ENCODE results near the gene UGT1A7.

UGT1A7 gene

DNA sequence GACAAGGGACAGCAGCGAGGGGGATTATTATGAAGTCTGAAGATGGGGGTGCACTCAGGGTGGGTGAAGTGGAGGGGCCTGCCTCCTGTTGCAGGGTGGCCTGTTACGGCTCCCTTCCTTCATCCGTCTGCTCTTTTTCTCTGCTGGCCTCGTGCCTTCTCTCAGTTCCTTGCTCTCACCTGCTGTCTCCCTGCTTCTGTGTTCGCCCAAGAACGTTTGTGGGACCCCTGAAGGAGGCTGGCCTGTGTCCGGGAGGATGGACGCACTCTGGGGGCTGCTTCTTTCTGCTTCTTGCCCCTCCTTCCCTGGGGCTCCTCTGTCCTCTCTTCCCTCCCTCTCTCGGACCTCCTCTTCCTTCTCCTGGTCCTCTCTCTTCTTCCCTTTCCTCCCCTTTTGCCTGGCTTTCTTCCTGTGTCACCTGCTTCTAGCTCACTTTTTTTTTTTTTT is 110.2 kb downstream of the UGT1A7 start:
- TF ChIP-seq, protein P1, sequence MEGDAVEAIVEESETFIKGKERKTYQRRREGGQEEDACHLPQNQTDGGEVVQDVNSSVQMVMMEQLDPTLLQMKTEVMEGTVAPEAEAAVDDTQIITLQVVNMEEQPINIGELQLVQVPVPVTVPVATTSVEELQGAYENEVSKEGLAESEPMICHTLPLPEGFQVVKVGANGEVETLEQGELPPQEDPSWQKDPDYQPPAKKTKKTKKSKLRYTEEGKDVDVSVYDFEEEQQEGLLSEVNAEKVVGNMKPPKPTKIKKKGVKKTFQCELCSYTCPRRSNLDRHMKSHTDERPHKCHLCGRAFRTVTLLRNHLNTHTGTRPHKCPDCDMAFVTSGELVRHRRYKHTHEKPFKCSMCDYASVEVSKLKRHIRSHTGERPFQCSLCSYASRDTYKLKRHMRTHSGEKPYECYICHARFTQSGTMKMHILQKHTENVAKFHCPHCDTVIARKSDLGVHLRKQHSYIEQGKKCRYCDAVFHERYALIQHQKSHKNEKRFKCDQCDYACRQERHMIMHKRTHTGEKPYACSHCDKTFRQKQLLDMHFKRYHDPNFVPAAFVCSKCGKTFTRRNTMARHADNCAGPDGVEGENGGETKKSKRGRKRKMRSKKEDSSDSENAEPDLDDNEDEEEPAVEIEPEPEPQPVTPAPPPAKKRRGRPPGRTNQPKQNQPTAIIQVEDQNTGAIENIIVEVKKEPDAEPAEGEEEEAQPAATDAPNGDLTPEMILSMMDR (IDR thresholded peaks at IDR 0.05), result no peak
- Mint-ChIP-seq H3K4me3 (no peak overlapping the region), H3K27ac (no peak overlapping the region), H3K4me1 (peaks cover 17% of the 10 kb centered on the region), H3K9me3 (no peaks in the 10 kb centered on the region), H3K36me3 (ENCODE audit: low read depth) (no peaks in the 10 kb centered on the region), H3K27me3 (ENCODE audit: low read depth, poor library complexity) (peaks cover 4% of the 10 kb centered on the region)
- no peak for DNase-seq

DNA sequence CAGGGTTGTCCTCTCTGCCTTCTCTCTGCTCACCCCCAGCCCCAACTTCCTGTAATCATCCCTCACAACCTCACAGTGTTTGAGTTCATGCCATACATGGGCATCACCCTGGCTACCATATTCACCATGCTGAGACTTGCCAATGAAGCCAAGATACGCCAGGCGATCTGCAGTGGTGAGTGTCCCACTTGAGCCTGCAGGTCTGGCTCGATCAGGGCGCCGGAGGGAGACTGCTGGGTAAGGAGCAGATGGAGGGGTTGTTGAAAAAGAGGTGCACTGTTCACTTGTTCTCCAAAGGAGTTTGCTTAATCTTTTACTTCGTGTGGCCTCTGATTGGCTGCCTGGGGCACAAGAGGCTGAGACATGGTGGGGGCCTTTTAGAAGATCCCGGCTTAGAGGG is 111.0 kb downstream of the UGT1A7 start:
- no peak for DNase-seq
- Mint-ChIP-seq H3K27me3 (ENCODE audit: low read depth, poor library complexity) (peaks cover 4% of the 10 kb centered on the region), H3K36me3 (ENCODE audit: low read depth) (no peaks in the 10 kb centered on the region), H3K9me3 (no peaks in the 10 kb centered on the region), H3K4me1 (peaks cover 17% of the 10 kb centered on the region), H3K4me3 (no peak overlapping the region), H3K27ac (no peak overlapping the region)
- TF ChIP-seq, protein P1 (IDR thresholded peaks at IDR 0.05), result no peak

DNA sequence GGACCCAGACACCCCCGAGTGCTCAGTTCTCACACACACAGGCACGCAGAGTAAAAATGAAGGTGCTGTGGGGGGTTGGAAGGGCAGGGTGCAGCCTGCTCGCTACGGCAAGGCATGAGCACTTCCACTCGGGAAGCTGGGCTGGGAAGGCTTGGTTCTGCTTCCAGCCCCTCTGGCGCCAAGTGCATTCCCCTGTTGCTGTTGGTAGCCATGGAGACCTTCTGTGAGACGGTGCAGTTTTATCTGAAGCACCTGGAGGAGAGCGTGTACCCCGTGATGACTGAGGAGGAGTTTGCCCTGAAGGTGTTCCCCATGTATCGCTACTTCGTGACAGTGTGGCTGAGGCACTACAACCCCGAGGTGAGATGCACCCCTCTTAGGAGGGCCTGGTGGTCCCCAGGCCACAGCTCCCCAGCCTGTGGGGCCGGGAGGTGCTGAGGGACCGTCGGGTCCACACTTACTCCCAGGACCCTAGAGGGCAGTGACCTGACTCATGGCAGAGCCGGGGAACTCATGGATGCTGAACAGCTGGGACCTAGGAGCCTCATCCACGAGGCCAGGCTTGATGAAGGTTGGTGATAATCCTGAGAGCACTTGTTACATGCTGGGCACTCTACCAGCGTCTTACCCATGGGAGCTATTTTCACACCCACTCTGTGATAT is 111.9 kb downstream of the UGT1A7 start:
- Mint-ChIP-seq H3K4me1 (peaks cover 17% of the 10 kb centered on the region), H3K27ac (no peak overlapping the region), H3K9me3 (no peaks in the 10 kb centered on the region), H3K27me3 (ENCODE audit: low read depth, poor library complexity) (peaks cover 4% of the 10 kb centered on the region), H3K4me3 (no peak overlapping the region), H3K36me3 (ENCODE audit: low read depth) (no peaks in the 10 kb centered on the region)
- TF ChIP-seq, protein P1 (IDR thresholded peaks at IDR 0.05), result no peak
- no peak for DNase-seq

DNA sequence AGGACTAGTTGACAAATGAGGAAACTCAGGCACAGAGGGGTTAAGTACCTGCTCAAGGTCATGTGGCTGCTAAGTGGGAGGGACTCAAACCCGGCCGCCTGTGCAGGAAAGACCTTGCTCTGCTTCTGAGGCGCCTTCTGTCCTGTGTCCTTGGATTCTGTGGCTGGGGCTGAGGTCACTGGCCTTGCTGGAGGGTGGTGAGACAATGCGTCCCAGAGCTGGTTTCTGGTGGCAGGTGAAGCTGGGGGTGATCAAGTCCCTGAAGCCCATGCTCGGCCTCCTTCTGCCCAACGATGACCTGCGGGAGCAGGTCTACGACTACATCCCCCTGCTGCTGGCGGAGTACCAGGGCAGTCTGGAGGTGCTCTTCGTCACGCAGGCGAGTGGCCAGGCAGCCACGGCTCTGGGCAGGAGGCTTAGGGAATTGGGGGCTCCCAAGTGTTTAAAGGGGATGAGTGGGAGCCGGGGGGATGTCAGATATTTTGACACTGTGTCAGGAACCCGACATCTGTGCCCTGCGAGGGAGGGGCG is 112.5 kb downstream of the UGT1A7 start:
- Mint-ChIP-seq H3K9me3 (no peaks in the 10 kb centered on the region), H3K4me3 (no peak overlapping the region), H3K27me3 (ENCODE audit: low read depth, poor library complexity) (peaks cover 7% of the 10 kb centered on the region), H3K36me3 (ENCODE audit: low read depth) (no peaks in the 10 kb centered on the region), H3K27ac (no peak overlapping the region), H3K4me1 (peaks cover 17% of the 10 kb centered on the region)
- no peak for DNase-seq
- TF ChIP-seq, protein P1 (IDR thresholded peaks at IDR 0.05), result no peak

DNA sequence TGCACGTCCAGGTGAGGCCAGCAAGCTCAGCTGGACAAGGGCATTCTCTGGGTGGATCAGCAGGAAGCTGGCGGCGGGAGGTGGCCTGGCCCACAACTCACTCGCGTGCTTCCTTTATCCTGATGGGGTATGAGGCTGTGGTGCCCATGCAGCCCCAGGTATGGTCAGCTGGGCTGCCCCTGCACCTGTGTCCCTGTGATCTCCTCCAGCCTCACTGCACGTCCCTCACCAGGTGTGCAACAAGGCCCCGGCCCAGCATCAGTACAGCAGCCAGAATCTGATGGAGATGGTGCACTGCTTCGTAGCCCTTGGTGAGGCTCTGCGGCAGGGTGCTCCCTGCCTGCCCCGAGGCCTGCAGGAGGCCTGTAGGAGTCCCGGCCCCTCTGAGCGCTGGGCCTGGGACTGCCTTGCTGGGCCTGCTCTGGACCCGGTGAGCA is 114.1 kb downstream of the UGT1A7 start:
- TF ChIP-seq, protein P1 (IDR thresholded peaks at IDR 0.05), result no peak
- H3K36me3 Mint-ChIP-seq (ENCODE audit: low read depth), result no peaks in the 10 kb centered on the region
- no peak overlapping the region for H3K4me3 Mint-ChIP-seq
- H3K4me1 Mint-ChIP-seq, result peaks cover 15% of the 10 kb centered on the region
- peaks cover 5% of the 10 kb centered on the region for H3K9me3 Mint-ChIP-seq
- no peak for DNase-seq
- no peak overlapping the region for H3K27ac Mint-ChIP-seq
- peaks cover 8% of the 10 kb centered on the region for H3K27me3 Mint-ChIP-seq (ENCODE audit: low read depth, poor library complexity)

DNA sequence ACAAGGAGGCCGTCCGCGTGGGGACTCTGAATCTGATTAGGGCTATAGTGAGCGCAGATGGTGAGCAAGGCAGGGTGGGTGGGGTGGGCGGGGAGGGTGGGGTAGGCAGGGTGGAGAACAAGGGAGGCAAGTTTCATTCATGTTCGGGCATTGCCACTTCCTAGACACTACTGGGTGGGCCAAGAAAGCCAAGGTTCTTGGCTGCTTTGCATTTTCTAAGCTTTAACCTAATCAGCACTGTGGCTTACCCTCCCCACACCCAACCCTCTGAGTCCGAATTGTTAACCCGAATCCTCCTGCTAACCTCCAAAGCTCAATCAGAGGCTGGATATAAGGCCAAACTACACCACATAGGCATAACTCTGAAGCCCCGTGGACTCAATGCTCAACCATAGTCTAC is 114.6 kb downstream of the UGT1A7 start:
- DNase-seq, result no peak
- peaks cover 10% of the 10 kb centered on the region for H3K4me1 Mint-ChIP-seq
- no peaks in the 10 kb centered on the region for H3K36me3 Mint-ChIP-seq (ENCODE audit: low read depth)
- H3K9me3 Mint-ChIP-seq, result peaks cover 5% of the 10 kb centered on the region
- TF ChIP-seq, protein P1 (IDR thresholded peaks at IDR 0.05), result no peak
- H3K4me3 Mint-ChIP-seq, result no peak overlapping the region
- H3K27ac Mint-ChIP-seq, result no peak overlapping the region
- peaks cover 8% of the 10 kb centered on the region for H3K27me3 Mint-ChIP-seq (ENCODE audit: low read depth, poor library complexity)

Measured in nephron progenitor cell (in vitro differentiated cells).